ENCODE data around the gene GPNMB.

Gene GPNMB

DNA sequence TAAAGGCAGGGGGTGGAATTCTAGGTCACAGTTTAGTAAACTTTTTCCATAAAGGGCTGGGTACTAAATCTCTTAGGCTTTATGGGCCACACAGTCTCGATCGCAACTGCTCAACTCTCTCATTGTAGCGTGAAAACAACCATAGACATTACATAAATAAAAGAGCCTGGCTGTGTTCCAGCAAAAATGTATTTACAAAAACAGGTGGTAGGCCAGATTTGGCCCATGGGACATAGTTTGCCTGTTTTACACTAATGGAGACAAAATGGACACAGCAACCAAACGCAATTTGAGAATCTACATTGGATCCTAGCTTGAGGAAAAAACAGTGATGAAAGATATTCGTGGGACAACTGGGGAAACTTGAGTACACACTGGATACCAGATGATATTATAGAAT is 29.3 kb downstream of the GPNMB start:
- DNase-seq, result no peak

GRCh38 chr7:23276376-23276775 is 29.8 kb downstream of the GPNMB start:
- DNase-seq, result no peak

GRCh38 chr7:23276947-23277346 is 30.4 kb downstream of the GPNMB start:
- no peak for DNase-seq

- peak; percentile 80 for DNase-seq
Observed at GRCh38 chr7:23277359-23277989, 30.9 kb downstream of the GPNMB start.

DNA sequence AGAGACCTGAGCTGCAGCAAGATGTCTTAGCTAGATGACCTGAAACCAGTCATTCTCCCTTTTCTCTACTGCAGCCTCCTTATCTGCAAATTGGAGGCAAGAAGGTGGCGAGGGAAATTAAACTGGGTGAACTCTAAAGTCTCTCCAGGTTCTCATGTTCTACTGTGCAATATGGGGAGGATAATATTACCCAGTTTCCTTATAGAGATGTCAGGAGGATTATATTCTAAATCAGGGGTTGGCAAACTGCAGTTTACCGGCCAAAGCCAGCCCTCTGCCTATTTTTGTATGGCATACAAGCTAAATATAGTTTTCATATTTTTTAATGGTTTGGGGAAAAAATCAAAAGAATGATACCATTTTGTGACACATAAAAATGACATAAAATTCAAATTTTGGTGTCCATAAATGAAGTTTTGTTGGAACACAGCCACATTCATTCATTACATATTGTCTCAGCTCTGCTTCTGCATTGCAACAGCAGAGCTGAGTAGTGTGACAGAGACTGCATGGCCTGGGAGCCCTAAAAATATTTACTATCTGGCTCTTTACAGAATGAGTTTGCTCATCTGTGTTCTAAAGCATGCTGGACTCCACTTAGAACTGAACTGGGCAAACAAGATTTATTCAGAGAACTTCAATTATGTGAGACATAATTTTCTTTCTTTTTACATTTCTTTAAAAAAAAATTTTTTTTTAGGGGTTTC is 33.4 kb downstream of the GPNMB start:
- no peak for DNase-seq

DNA sequence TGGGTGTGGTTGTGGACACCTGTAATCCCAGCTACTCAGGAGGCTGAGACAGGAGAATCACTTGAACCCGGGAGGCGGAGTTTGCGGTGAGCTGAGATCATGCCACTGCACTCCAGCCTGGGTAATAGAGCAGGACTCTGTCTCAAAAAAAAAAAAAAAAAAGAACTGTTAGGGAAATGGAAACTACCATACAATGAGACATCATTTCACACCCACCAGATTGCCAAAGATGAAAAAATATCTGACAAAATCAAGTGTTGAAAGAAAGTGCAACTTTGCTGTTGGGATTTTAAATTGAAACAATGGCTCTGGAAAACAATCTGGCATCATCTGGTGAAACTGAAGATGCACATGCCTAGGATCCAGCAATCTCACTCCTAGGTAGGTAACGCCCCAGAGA is 36.5 kb downstream of the GPNMB start:
- no peak for DNase-seq

DNA sequence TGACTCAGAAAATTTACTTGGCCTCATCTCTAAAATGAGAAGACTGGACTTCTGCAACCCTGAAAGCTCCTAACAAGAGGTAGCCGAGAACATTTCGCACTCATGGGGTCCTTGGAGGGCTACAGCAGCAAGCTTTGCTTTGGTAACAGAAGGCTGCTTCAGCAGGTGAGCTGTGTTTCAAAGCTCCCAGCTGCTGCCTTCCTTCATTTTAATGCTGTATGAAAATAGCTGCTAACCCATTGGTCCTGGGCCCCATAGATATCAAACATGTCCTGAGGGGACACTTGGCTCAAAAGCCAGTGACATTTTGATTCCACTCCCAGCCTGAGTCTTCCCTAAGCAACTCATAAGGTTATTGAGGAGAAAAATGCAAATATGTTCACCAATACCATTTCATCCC is 38.3 kb downstream of the GPNMB start:
- no peak for DNase-seq

DNA sequence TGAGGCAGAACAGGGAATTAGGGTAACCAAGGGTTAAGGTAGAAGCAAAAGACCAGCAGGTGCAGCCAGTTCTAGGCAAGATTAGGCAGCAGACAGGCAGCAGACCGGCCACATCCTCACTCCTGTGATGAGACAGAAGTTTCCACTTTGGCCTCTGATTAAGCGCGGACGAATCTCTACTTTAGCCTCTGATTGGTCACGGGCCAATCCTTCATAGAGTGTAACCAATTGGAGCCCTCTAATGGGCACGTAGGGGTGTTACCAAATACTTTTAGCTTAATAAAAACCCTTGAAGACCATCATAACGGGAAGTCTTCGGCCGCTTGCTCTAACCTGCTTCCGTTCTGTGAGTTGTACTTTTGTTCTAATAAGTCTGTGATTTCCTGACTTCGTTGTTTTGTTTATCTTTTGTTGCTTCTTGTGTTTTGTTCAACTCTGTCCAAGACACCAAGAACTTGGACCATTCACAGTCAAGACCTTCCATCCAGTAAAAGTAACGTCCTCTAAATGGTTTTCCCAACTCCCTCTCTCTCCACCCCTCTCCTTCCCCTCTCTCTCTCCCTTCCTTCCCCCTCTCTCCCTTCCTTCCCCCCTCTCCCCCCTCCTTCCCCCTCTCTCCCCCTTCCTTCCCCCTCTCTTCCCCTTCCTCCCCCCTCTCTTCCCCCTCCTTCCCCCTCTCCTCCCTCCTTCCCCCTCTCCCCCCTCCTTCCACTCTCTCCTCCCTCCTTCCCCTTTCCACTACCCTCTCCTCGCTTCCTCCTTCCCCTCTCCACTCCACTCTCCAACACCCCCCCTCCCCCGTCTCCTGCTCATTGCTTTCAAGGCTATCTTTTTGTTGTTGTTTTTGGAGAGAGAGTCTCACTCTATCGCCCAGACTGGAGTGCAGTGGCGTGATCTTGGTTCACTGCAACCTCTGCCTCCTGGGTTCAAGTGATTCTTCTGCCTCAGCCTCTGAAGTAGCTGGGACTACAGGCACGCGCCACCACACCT is 39.4 kb downstream of the GPNMB start:
- no peak for DNase-seq

GRCh38 chr7:23287612-23288011 is 41.0 kb downstream of the GPNMB start:
- DNase-seq, result peak; percentile 27

GRCh38 chr7:23290993-23291392 is 44.4 kb downstream of the GPNMB start:
- DNase-seq, result no peak

DNA sequence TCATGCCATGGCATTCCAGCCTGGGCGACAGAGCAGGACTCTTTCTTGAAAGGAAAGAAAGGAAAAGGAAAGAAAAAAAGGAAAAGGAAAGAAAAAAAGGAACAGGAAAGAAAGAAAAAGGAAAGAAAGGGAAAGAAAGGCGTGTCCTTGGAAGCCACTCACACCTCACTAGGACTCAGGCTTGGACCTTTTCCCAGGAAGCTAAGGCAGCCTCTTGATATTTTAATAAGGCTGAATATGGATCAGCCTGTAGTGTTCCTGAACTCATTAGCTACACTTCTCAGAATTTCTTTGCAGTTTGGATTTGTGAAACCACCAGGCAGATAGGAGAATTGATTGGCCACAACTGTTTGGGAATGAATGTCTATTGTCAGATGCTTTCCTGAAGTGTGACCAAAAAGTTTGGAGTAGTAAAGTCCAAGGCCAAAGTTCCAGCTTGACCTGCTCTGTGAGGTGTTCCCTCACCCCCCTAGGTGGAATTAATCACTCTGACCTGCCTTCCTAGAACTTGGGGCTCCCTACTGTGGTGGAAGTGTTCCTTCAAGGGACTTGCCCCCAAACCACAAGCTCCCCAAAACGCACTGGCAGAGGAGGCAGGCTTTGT is 45.5 kb downstream of the GPNMB start:
- no peak for DNase-seq

DNA sequence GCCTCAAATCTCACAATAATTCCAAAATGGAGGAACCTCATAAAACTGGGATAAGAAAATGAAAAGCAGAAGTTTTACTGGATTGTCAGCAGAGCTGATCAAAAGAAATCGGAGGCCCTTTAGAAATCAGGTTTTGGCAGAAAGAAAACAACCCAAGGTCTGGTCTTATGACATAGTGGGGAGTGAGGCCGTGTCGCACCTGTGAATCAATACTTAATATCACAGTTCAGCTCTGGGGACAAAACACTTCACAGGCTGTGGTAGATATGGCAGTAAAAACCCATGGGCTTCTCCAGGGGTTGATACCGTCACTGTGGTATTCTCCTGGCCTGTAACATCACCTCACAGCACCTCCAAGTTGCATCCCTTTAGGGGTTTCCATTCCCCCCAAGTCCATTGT is 46.0 kb downstream of the GPNMB start:
- no peak for DNase-seq

DNA sequence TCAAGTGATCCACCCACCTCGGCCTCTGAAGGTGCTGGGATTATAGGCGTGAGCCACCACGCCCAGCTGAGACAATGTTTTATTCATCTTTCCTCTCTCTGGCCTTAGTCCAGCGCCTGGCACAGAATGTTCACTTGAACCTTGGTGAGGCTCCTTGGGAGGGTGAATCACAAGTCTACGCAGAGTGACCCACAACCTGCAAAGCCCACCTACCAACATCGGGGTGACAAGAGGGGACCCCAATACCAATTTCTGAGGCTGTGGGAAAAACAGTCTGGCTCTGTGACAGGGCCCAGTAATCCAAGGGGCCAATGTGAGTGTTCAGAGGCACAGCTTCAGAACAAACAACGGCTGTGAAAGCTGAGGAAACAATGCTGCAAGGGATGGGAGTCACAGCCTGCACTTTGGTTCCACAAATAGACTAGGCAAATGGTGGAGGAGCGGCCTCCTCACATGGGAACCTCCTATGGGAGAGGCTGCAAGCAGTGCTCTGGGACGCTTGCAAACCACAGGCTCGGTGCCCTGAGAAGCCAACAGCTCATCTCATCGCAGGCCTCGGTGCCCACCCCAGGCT is 47.0 kb downstream of the GPNMB start:
- DNase-seq, result no peak

DNA sequence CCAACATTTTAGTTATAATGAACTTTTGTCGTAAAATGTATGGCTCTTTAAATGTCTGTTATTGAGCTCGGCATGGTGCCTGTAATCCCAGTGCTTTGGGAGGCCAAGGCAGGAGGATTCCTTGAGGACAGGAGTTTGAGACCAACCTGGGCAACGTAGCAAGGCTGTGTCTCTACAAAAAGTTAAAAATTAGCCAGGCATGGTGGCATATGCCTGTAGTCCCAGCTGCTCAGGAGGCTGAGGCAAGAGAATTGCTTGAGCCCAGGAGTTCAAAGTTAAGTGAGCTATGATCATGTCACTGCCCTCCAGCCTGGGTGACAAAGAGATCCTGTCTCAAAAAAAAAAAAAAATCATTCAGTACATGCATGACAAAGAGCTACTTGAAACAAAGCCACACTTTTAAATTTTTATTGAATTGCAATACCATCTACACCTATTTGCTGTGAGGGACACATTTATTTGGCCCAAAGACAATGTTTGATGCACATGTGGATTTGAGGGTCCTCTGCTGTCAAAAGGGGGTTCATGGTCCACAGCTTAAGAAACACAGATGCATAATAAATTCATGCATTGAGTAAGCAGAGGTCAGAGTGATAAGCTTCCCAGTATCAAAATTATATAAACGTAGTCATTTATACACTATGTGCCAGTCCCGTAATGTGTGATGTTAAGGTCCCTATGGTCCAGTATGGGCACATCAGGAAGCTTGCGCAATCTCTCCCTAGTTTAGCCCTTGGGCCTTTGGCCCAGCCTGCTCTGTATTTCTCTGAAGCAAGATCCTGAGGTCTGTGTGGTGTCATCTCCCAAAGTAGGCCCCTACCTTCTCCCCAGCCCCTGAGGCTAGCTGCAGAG is 48.2 kb downstream of the GPNMB start:
- DNase-seq, result no peak

DNA sequence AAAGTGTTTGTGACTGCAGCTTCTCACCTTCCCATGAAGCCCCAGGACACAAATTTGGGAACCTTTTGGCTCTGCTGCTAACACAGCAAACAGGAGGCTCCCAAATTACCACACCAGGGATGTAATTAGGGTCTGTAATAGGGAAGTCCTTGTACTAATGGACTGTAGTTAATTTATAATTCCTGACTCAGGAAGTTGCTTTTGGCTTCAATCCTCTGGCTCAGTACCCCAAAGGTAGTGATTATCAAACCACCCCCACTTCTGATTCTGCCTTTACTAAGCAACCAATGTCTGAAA is 48.8 kb downstream of the GPNMB start:
- no peak for DNase-seq

GRCh38 chr7:23298141-23298881 is 51.7 kb downstream of the GPNMB start:
- no peak for DNase-seq

DNA sequence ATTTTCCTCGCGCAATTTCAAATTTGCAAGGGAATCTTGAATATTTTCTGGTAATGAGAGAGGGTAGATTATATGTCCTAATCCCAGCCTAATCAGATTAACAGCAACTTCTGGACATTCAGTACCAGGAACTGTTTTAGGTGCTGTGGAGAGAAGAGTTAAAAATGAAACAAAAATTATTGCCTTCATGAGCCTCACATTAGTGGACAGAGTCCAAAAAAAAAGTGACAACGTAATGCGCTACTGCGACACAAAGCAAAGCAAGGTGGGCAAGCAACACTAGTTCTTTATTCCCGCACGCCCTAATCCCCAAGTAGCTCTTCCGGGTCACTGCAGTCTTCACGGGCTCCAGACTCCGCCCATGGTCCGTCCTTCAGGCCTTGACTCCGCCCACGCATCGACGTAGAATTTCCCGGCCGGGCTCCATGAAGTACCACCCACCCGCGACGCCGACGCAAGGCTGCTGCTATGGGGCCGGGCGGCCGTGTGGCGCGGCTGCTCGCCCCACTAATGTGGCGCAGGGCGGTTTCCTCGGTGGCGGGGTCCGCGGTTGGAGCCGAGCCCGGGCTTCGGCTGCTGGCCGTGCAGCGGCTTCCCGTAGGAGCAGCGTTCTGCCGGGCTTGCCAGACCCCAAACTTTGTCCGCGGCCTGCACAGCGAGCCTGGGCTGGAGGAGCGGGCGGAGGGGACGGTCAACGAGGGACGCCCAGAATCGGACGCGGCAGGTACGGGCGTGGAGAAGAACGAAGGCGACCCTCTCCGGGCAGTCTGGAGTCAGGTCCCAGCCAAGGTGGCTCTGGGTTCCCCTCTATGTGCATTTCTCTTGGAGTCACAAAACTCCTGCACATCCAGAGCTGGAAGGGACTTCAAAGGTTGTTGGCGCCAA is 52.6 kb downstream of the GPNMB start, which contains the start of gene MALSU1:
TSS of gene MALSU1 (plus strand) at position 455 of the 885 bp plus-strand sequence. CDS start at position 469, 14 bp downstream.
- peak; percentile 98 for DNase-seq

DNA sequence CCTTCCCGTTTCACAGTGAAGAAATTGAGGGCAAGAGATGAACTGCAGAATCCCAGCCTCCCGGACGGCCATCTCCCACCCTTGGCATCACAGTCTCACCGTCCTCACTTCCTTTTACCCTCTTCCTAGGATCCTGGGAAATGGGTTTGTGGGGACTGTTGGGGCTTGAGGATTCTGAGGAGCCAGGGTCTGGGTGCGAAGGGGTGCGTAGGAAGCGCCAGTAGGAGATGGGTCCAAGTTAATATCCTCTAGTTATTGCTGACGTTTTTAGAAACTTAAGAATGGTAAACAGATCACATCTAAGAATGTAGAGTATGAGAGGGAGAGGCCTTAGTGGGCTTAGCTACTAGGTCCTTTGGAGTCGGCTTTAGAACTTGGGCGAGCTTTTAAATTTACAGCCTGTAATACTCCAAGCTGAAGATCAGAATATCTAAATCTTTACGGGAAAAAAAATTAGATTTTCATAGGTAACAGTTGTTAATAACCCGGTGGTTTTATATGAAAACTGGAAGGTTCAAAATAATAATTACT is 53.3 kb downstream of the GPNMB start:
- DNase-seq, result no peak

DNA sequence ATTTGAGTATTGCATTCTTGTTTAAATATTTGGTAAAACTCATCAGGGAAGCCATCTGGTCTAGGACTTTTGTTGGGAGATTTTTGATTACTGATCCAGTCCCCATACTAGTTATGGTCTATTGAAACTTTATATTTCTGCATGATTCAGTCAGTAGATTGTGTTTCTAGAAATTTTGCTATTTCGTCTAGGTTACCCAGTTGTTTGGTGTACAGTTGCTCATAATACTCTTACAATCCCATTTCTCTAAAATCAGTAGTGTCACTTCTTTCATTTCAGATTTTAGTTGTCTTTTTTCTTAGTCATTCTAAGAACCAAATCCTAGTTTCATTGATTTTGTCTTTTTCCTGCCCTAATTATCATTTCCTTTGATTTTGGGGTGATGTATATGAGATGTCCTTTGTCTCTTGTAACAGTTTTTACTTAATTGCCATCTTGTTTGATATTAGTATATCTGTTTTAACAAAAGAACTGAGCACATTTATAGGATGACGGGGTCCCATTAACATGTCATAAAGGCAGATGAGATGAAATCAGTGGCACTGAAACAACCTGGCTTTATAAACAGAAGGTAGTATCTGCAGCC is 60.5 kb downstream of the GPNMB start:
- peak; percentile 28 for DNase-seq

Data from activated CD4-positive, alpha-beta T cell treated with anti-CD3 and anti-CD28 coated beads, Interleukin-2, Interleukin-6, amounts not matched to agents 100 ng/mL and 50 ng/mL, durations not matched to agents 16 hours and 8 hours (primary cell).